ENCODE data around the gene PCSK5.
"Not testable (repeated sequence)": the region's sequence is repeated elsewhere in the genome, so short reads cannot be mapped to it uniquely, and the experiment has no call there.

PCSK5 gene

GRCh38 chr9:75963321-75963720 lies 72.8 kb downstream of the PCSK5 start:
- DNase-seq (ENCODE audit: low spot score): not testable (repeated sequence)

- DNase-seq (ENCODE audit: low spot score): no peak
Measured at GRCh38 chr9:75964427-75964826, 74.0 kb downstream of the PCSK5 start.

- DNase-seq (ENCODE audit: low spot score): no peak
Measured at GRCh38 chr9:75965231-75965630, 74.8 kb downstream of the PCSK5 start.

DNA sequence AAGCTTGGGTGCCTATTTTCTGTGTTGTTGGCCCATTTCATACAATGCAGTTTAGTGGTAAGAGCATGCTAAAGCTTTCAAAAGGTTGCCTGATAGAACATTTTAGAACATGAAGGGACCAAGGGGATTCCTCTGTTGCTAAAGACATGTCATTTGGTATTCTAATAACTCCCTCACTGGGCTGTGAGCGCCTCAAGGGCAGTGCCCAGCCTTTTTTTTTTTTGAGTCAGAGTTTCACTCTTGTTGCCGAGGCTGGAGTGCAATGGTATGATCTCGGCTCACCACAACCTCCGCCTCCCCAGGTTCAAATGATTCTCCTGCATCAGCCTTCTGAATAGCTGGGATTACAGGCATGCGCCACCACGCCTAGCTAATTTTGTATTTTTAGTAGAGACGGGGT lies 77.1 kb downstream of the PCSK5 start:
- no peak for DNase-seq (ENCODE audit: low spot score)

GRCh38 chr9:75974016-75974766 lies 83.7 kb downstream of the PCSK5 start:
- DNase-seq (ENCODE audit: low spot score): no peak

DNA sequence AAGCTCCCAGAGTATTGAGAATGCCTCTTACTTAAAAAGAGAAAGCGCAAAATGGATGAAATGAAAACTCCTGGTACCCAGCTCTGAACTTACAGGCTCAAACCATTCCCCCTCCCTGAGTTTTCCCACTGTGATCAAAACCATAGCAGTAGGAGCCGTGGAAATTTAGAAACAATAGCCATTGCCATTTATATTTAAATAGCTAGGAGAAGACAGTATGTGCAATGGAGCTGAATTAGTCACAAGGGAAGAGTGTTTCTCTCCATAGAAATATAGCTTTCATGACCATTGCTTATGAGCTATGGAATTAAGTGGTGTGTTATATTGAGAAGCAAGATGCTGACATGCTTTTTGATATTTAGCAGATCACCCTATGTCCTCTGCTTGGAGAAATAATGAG lies 84.6 kb downstream of the PCSK5 start:
- no peak for DNase-seq (ENCODE audit: low spot score)

DNA sequence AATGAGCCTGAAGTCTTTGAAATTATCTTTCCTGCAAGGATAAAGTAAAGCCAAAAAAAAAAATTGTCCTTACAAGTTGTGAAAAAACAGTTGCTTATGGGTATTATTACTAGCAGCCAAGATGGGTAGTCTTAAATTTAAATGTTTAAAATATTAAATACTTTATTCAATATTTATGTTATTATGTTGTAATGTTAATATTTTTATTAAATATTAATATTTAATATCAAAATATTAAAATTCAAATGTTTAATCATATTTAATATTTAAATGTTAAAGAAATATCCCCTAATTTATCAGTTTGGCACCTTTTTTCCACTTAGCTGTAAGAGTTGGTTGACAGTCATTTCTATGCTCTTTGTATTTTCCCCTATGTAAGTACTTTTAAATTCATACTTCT lies 86.1 kb downstream of the PCSK5 start:
- DNase-seq (ENCODE audit: low spot score): no peak

DNA sequence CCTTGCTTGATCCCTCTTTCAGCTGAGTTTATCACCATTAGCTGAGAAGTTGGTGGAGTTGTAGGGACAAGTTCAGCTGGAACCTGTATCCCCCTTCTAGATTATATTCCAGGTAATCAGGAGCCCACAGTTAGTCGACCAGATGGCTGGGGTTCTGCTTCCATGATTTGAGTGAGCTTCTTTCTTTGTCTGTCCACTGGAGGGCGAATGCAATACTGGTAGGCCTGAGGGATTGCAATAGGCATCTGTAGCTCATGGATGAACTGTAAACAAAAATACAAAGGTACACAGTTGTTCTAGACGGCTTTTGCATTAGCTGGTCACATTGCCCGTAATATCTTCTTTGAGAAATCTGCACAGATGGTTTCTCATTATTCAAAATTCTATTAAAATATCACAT lies 88.9 kb downstream of the PCSK5 start:
- no peak for DNase-seq (ENCODE audit: low spot score)

GRCh38 chr9:75983319-75984045 lies 93.0 kb downstream of the PCSK5 start:
- no peak for DNase-seq (ENCODE audit: low spot score)

DNA sequence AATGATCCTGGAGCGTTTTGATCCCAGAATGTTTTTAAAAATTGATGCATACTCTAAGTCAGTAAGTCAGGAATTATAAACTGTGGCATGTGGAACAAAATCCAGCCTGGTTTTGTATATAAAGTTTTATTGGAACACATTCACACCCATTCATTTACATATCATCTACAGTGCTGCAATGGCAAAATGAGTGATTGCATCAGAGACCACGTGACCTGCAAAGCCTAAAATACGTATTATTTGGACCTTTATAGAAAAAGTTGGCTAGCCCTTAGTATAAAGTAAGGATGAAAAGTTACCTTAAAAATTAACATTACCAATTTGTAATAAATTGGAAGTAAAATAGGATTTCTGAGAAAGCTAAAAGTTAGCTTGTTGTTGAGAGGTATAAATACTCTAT lies 95.0 kb downstream of the PCSK5 start:
- DNase-seq (ENCODE audit: low spot score): no peak

DNA sequence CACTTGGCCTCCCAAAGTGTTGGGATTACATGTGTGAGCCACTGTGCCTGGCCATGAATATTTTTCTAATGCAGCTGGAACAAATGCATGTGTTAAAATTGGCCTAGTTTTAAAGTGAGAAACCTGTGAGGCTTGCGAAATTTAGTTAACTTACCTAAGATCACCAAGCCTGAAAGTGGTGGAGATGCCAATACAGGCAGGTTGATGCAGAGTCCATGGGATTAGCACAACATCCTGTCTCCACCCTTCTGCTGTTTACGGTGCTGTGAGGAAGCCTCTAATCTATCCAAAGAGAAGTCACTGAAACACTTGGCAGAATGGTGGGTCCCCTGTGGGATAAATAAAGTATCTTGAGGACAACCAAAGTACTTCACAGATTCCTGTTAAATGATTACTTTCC lies 98.2 kb downstream of the PCSK5 start:
- no peak for DNase-seq (ENCODE audit: low spot score)

DNA sequence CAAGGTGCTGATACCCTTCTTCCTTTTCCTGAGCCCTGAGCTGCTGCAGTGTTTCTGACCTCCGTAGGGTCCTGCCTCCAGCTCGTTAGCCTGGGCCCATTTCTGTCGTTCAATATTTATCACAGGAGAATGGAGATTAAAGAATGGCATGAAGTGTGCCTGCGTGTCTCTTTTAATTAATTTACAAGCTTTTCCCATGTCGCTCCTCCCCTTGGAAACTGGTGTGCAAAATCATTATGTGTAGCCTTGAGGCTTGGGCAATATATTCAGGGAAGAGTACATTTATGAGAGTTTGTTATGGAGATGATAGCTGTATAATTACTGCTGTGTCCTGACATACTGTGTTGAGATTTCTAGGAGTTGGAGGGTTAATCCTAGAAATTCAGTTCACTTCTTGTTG lies 99.7 kb downstream of the PCSK5 start:
- DNase-seq (ENCODE audit: low spot score): no peak

GRCh38 chr9:75990576-75991304 lies 100.3 kb downstream of the PCSK5 start:
- no peak for DNase-seq (ENCODE audit: low spot score)

GRCh38 chr9:75992482-75993206 lies 102.2 kb downstream of the PCSK5 start:
- DNase-seq (ENCODE audit: low spot score): no peak

- no peak for DNase-seq (ENCODE audit: low spot score)
Measured at GRCh38 chr9:75993434-75993833, 103.0 kb downstream of the PCSK5 start.

DNA sequence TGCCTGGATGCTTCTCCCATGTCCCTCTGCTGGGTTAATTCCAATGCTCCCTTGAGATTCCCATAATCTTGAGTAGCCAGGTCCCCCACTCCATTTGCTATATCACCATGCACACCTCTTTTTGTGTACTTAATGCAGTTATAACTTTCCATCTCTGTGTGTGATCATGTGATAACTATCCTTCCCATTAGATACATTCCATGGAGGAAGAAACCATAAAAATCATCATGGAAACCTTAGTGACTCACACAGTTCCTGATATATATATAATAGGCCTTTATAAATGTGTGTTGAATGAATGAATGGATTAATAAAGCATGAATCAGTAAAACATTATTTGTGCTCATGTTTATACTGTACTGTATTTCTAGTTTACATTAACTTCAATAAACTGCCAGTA lies 104.6 kb downstream of the PCSK5 start:
- DNase-seq (ENCODE audit: low spot score): no peak

DNA sequence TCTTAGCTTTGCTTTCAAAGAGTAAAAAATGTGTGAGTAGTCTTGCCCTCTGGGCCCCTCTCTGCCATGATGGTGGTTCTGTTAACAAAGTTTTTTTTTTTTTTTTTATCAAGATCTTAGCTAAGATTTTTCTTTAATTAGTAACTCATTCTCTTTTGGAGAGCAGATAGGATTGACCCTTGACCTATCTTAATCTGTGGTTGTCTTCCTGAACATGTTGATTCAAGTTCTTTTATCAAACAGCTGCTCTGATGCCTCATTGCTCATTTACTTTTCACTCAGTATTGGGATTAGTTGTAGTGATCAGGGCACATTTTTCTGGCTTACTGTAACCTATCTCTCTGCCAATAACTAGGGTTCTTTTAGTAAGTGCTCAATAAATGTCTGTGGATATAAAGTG lies 106.3 kb downstream of the PCSK5 start:
- no peak for DNase-seq (ENCODE audit: low spot score)

DNA sequence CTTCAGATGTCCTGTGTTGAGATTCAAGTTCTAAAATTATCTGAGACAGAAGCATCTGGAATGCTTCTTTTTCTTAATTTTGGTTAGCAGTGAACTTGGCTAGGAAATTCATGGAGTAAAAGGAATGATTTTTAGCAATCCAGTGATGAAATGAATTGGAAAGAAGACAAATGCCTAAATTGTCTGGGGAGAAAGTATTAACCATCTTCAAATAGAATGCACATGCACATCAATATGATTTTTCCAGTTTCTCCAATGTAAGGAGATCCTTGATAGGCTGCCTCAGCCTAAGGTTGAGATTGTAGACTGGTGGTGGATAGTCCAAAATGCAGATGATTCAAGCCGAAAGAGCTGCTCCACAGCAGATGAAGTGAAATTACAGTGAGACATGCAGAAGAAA lies 106.7 kb downstream of the PCSK5 start:
- DNase-seq (ENCODE audit: low spot score): no peak

DNA sequence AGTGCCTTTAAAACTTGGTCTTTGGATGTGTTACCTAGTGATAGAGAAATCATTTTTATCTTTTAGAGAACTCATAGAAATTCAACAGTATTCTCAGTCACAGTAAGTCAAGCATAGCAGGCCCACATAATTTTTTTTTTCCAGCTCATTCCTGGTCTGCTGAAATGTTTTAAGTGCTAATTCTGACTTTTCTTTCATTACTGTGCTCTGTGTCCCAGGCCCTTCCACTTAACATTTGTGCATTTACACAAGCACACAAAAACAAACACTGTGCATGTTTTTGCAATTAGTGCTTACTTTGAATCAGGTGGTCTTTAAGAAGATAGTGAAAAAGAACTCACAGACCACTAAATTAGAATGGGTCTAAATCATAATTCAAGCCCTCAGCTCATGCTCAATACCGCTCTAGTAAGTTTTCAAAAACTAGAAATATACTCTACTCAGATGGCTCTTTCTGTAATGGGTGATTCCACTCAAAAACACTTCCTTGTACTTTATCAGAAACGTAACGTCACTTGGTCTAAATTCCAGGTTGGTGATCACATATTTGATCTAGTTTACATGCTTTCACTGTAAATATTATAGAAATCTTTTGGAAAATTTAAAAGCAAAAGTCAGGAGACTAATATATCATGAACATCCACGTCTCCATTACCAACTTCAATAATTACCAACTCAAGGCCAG lies 107.8 kb downstream of the PCSK5 start:
- DNase-seq (ENCODE audit: low spot score): no peak

DNA sequence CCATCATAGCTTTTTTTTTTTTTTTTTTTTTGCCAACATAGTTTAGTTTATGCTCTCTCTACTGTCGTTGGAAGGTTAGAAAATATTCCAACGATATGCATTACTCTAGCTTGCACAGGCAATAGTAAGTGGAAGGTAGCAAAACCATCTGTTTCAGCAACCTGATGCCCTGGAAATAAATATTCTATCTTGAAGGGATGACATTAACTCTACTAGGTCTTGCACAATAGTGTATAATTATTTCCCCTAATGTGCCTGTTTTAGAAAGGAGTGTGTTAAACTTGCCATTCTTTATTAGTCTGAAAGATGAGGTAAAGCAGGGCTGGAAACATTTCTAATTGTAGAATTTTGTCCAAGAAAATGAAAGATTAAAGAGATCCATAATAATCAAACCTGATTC lies 111.0 kb downstream of the PCSK5 start:
- no peak for DNase-seq (ENCODE audit: low spot score)

- no peak for DNase-seq (ENCODE audit: low spot score)
Measured at GRCh38 chr9:76003041-76003440, 112.6 kb downstream of the PCSK5 start.

DNA sequence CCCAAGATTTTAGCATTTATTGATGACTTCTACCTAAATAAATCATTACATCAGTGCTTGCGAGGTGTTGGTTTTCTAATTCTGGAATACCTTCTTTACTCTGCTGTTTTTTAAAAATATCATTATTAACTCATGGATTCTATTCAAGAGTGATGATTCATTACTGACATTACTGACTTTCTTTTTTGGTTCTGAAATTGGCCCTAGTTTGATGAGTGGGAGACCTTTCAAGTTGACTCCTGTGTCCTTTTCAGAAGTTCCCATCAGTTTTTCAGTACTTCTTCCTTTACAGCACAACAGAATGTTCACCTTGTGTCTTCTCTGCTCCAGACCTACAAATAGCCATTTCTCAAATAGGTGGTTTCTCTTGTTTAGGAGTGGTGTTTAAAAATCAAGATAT lies 114.1 kb downstream of the PCSK5 start:
- no peak for DNase-seq (ENCODE audit: low spot score)
